Measurements from ENCODE around the gene RASGRF1.
"Not testable (repeated sequence)": the region's sequence is repeated elsewhere in the genome, so short reads cannot be mapped to it uniquely, and the experiment has no call there.

RASGRF1 gene

GRCh38 chr15:79025802-79026201 is 64.8 kb downstream of the RASGRF1 start:
- Mint-ChIP-seq H3K36me3 (ENCODE audit: low read depth) (no peaks in the 10 kb centered on the region), H3K27me3 (ENCODE audit: low read depth) (peaks cover 39% of the 10 kb centered on the region), H3K9me3 (peaks cover 12% of the 10 kb centered on the region), H3K27ac (no peak overlapping the region), H3K4me3 (no peak overlapping the region), H3K4me1 (no peaks in the 10 kb centered on the region)
- TF ChIP-seq CTCF (IDR thresholded peaks at IDR 0.05; ENCODE audit: unreplicated experiment in 3 of 3) = no peak

- no peak overlapping the region for H3K27ac Mint-ChIP-seq
- peaks cover 44% of the 10 kb centered on the region for H3K27me3 Mint-ChIP-seq (ENCODE audit: low read depth)
- no peak for TF ChIP-seq CTCF (IDR thresholded peaks at IDR 0.05; ENCODE audit: unreplicated experiment in 3 of 3)
- no peaks in the 10 kb centered on the region for H3K36me3 Mint-ChIP-seq (ENCODE audit: low read depth)
- peaks cover 12% of the 10 kb centered on the region for H3K9me3 Mint-ChIP-seq
- no peak overlapping the region for H3K4me3 Mint-ChIP-seq
- no peaks in the 10 kb centered on the region for H3K4me1 Mint-ChIP-seq
These were observed 65.4 kb downstream of the RASGRF1 start for GRCh38 chr15:79025201-79025600.

- H3K4me3 Mint-ChIP-seq; H3K36me3 Mint-ChIP-seq (ENCODE audit: low read depth); H3K4me1 Mint-ChIP-seq; H3K27ac Mint-ChIP-seq: not testable (repeated sequence)
- Mint-ChIP-seq H3K9me3 (peaks cover 12% of the 10 kb centered on the region), H3K27me3 (ENCODE audit: low read depth) (peaks cover 42% of the 10 kb centered on the region)
These were observed 66.1 kb downstream of the RASGRF1 start for GRCh38 chr15:79024493-79024892.

- Mint-ChIP-seq H3K36me3 (ENCODE audit: low read depth) (no peaks in the 10 kb centered on the region), H3K4me3 (no peak overlapping the region), H3K27ac (no peak overlapping the region), H3K9me3 (peaks cover 12% of the 10 kb centered on the region), H3K4me1 (no peaks in the 10 kb centered on the region), H3K27me3 (ENCODE audit: low read depth) (peaks cover 39% of the 10 kb centered on the region)
- TF ChIP-seq CTCF (IDR thresholded peaks at IDR 0.05; ENCODE audit: unreplicated experiment in 3 of 3) = no peak
These were observed 66.7 kb downstream of the RASGRF1 start for GRCh38 chr15:79023918-79024317.

GRCh38 chr15:79023546-79023890 is 67.1 kb downstream of the RASGRF1 start:
- H3K4me3 Mint-ChIP-seq = no peak overlapping the region
- H3K27ac Mint-ChIP-seq = no peak overlapping the region
- peaks cover 39% of the 10 kb centered on the region for H3K27me3 Mint-ChIP-seq (ENCODE audit: low read depth)
- H3K4me1 Mint-ChIP-seq = no peaks in the 10 kb centered on the region
- TF ChIP-seq CTCF (IDR thresholded peaks at IDR 0.05; ENCODE audit: unreplicated experiment in 3 of 3) = no peak
- H3K9me3 Mint-ChIP-seq = peaks cover 12% of the 10 kb centered on the region
- H3K36me3 Mint-ChIP-seq (ENCODE audit: low read depth) = no peaks in the 10 kb centered on the region

GRCh38 chr15:79018960-79019359 is 71.6 kb downstream of the RASGRF1 start:
- Mint-ChIP-seq H3K9me3 (peaks cover 3% of the 10 kb centered on the region), H3K36me3 (ENCODE audit: low read depth) (no peaks in the 10 kb centered on the region), H3K27me3 (ENCODE audit: low read depth) (peaks cover 24% of the 10 kb centered on the region), H3K4me1 (no peaks in the 10 kb centered on the region), H3K4me3 (no peak overlapping the region), H3K27ac (no peak overlapping the region)
- no peak for TF ChIP-seq CTCF (IDR thresholded peaks at IDR 0.05; ENCODE audit: unreplicated experiment in 3 of 3)

Measured in nephron (organoid).